Fibroblast of mammary gland (primary cell): ENCODE results near the gene TPPP3.
"Not testable (repeated sequence)": the region's sequence is repeated elsewhere in the genome, so short reads cannot be mapped to it uniquely, and the experiment has no call there.

Experiments used
- DNase-seq: peaks from one replicate; pipeline ENCODE4 v3.0.0-alpha.2; 2010; ENCODE audit warnings: low read depth
- H3K4me3 ChIP-seq: 2 replicates; pipeline ENCODE4 v1.5.1; 2011; ENCODE audit warnings: low read depth, mild to moderate bottlenecking, low read length, moderate library complexity; ENCODE audit not compliant: control insufficient read depth
- CTCF ChIP-seq: conservative IDR thresholded peaks from 2 replicates; pipeline ENCODE4 v1.5.1; 2011; ENCODE audit warnings: low read depth, low read length, inconsistent platforms; ENCODE audit not compliant: control insufficient read depth, insufficient read depth

Gene TPPP3

GRCh38 chr16:67383284-67383683 is 10.0 kb downstream of the TPPP3 start:
- DNase-seq = no peak
- TF ChIP-seq CTCF = no peak

GRCh38 chr16:67378642-67379041 is 14.7 kb downstream of the TPPP3 start:
- no peak overlapping the region for H3K4me3 ChIP-seq
- peak; percentile 69 for DNase-seq
- no peak for TF ChIP-seq CTCF

More at GRCh38 chr16:67383284-67383683, 10.0 kb downstream of the TPPP3 start:
- H3K4me3 ChIP-seq = no peak overlapping the region

- H3K4me3 ChIP-seq, DNase-seq: not testable (repeated sequence)
Observed at GRCh38 chr16:67376012-67376411, 17.3 kb downstream of the TPPP3 start.

DNA sequence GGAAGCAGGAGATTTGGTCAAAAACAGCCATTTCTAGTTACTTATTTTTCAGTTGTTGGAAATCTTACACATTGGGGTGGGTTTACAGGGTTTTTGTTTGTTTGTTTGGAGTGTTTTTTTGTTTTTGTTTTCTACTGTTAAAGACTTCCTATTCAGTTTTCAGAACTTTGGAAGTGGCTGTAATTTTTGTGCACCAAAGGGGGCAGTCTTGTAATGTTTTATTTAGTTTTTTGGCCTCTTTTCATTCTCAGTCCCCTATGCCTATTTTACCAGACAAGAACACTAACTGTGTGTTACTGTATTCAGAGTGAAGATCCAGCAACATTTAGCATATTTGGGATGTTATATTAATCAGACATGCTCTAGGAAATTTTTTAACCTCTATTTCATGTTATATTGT is 20.6 kb downstream of the TPPP3 start:
- peak; percentile 56 for TF ChIP-seq CTCF
- peak; percentile 55 for DNase-seq
- no peak overlapping the region for H3K4me3 ChIP-seq

DNA sequence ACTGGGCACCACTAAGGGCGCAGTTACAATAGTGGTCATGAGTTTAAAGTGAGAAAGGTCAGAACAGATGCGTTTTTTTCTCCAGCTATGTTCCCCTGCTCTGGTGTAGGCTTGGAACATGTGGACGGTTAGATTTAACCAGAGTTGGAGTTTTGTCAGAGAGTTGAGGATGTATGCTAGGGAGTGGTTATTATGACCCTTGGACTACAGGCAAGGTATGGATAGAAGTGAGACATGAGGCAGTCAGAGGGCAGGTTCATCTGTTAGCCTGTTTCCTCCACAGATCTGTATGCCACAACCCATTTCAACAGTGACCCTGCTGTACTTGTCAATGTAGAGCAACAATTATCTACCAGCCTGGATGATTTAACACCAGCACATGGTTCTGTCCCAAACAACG is 22.6 kb downstream of the TPPP3 start:
- no peak overlapping the region for H3K4me3 ChIP-seq
- TF ChIP-seq CTCF = no peak
- no peak for DNase-seq

GRCh38 chr16:67364600-67365235 is 28.6 kb downstream of the TPPP3 start:
- DNase-seq = no peak
- TF ChIP-seq CTCF = no peak
- no peak overlapping the region for H3K4me3 ChIP-seq

DNA sequence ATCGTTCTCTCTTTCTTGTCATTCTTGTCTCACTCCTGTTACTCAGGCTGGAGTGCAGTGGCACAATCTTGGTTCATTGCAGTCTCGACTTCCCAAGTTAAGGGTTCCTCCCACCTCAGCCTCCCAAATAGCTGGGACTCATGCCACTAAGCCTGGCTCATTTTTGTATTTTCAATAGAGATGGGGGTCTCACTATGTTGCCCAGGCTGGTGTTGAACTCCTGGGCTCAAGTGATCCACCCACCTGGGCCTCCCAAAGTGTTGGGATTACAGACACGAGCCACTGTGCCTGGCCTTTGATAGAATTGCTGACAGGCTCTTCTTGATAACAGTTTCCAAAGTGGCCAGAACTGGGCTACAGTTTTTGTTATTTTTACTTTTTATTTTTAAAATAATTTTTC is 32.3 kb downstream of the TPPP3 start:
- no peak overlapping the region for H3K4me3 ChIP-seq
- no peak for TF ChIP-seq CTCF

DNA sequence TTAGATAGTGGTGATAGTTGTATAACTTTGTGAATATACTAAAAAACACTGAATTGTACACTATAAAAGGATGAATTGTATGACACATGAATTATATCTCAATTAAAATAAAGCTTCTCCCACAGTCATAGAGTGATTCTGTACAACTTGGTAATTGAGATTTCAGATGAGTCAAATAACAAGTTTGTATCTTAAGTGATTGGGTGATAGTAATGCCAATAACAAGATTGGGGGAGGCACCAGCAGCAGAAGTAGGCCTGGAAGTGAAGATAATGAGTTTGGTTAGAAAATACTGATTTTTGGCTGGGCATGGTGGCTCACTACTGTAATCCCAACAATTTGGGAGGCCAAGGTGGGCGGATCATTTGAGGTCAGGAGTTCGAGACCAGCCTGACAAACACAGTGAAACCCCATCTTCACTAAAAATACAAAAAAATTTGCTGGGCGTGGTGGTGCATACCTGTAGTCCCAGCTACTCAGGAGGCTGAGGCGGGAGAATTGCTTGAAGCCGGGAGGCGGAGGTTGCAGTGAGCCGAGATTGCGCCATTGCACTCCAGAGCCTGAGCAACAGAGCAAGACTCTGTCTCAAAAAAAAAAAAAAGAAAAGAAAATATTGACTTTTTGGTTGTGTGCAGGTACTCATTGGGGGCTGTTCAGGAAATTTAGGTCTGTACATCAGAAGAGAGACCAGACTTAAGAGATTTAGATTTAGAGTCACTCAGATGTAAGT is 33.6 kb downstream of the TPPP3 start:
- DNase-seq, H3K4me3 ChIP-seq: not testable (repeated sequence)

More for the DNA sequence above, 32.3 kb downstream of the TPPP3 start:
- no peak for DNase-seq
